Uterus (tissue), 4 donors: ENCODE measurements around the gene CORT. TPM values are rescaled to one million over a fixed set of nuclear protein-coding genes. Genes with fewer than 3 reads are reported as not detected.
A peak's percentile ranks its signal among the peaks of the same experiment; 100 is the strongest.

Source experiments
- DNase-seq, 2 donors: peaks; one replicate each; pipeline ENCODE4 v3.0.0-alpha.2; 2019 to 2020
- H3K27ac ChIP-seq, 2 donors: fragments of 200-600 bp; sonication (generic); 1 replicate in 1 of 2; 2 replicates in 1 of 2; pipeline ENCODE4 v1.5.1; 2016 to 2018
- H3K27me3 ChIP-seq, 2 donors: fragments of 200-600 bp; sonication (generic); one replicate each; pipeline ENCODE4 v1.5.1; 2018 to 2019; ENCODE audit warnings: control low read depth in 1 of 2
- H3K36me3 ChIP-seq, 2 donors: fragments of 200-600 bp; sonication (generic); one replicate each; pipeline ENCODE4 v1.5.1; 2019; ENCODE audit warnings: control low read depth in 1 of 2
- H3K4me1 ChIP-seq, 2 donors: fragments of 200-600 bp; sonication (generic); one replicate each; pipeline ENCODE4 v1.5.1; 2018 to 2019; ENCODE audit warnings: control low read depth in 1 of 2
- H3K4me3 ChIP-seq, 2 donors: fragments of 200-600 bp; sonication (generic); 1 replicate in 1 of 2; 2 replicates in 1 of 2; pipeline ENCODE4 v1.5.1; 2018 to 2019; ENCODE audit warnings: mild to moderate bottlenecking in 1 of 2
- H3K9me3 ChIP-seq, 2 donors: fragments of 200-600 bp; sonication (generic); one replicate each; pipeline ENCODE4 v1.5.1; 2019; ENCODE audit warnings: control low read depth in 1 of 2
- CTCF ChIP-seq, 4 experiments: fragments of 200-600 bp in 2 of 4; fragments of 450-650 bp in 2 of 4; sonication (generic) in 2 of 4; IDR thresholded peaks; one replicate each; pipeline ENCODE4 v1.5.1; 2016 to 2019; ENCODE audit warnings: antibody characterized with exemption in 4 of 4, mild to moderate bottlenecking in 2 of 4, moderate library complexity in 1 of 4
- POLR2A ChIP-seq, 2 donors: fragments of 450-650 bp; IDR thresholded peaks; one replicate each; pipeline ENCODE4 v1.6.1; 2016; ENCODE audit warnings: antibody characterized with exemption in 2 of 2, mild to moderate bottlenecking in 1 of 2, moderate library complexity in 1 of 2
- intact Hi-C: fragments of 100-400 bp; cut with DNase I; formaldehyde crosslinking; loops from one replicate; pipeline ENCODE4 v1.15.1; 2023; ENCODE audit warnings: low total_unique reads
- total RNA-seq, 4 donors: library from RNA; depleted of rRNA in 3 of 4; stranded (reverse); fragments of >200 nt in 3 of 4; gene quantifications; one replicate each; pipeline versions ENCODE4 v1.1.0 to v1.2.4, GENCODE V29; 2014 to 2023
- donor health status: DM: yes; HTN: yes; CAD: no.

The CORT gene
- total RNA-seq, 4 donors from 2014 or later = 0.79 TPM; not detected in 3

- no peak for TF ChIP-seq POLR2A (IDR thresholded peaks at IDR 0.05)
- Histone ChIP-seq H3K36me3 (no peaks in the 10 kb centered on the region), H3K27ac (no peak overlapping the region), H3K9me3 (no peaks in the 10 kb centered on the region), H3K4me1 (no peaks in the 10 kb centered on the region), H3K27me3 (no peaks in the 10 kb centered on the region), H3K4me3 (no peak overlapping the region)
- intact Hi-C loops = loop anchor here (5.0 kb wide), 1 partner anchor 52 kb away; no protein-coding TSS in a partner anchor
- no peak for DNase-seq
These were observed 20.8 kb upstream of the CORT start for GRCh38 chr1:10428984-10429383.

- no peaks in the 10 kb centered on the region for H3K27me3 ChIP-seq
- H3K27ac ChIP-seq = peak overlapping the region; percentile 5 to 78
- TF ChIP-seq POLR2A (IDR thresholded peaks at IDR 0.05) (no peak), CTCF (IDR thresholded peaks at IDR 0.05) (no peak)
- intact Hi-C loops = loop anchor here (5.0 to 10.0 kb wide), 2 partner anchors 53 to 65 kb away; no protein-coding TSS in a partner anchor
- no peaks in the 10 kb centered on the region for H3K36me3 ChIP-seq
- H3K4me3 ChIP-seq = peak overlapping the region in 1 of 2 donors; percentile 65
- no peaks in the 10 kb centered on the region for H3K9me3 ChIP-seq
- no peak for DNase-seq
- H3K4me1 ChIP-seq = no peaks in the 10 kb centered on the region
These were observed 20.0 kb upstream of the CORT start for GRCh38 chr1:10429868-10430215.

- H3K27ac ChIP-seq = peak within 1 kb of the TSS; percentile 61 to 78
- intact Hi-C loops = loop anchor here (10.0 kb wide), 1 partner anchor 64 kb away; no protein-coding TSS in a partner anchor
- no peaks in the 10 kb centered on the region for H3K27me3 ChIP-seq
- DNase-seq = peak; percentile 91 to 94
- no peaks in the 10 kb centered on the region for H3K4me1 ChIP-seq
- no peaks in the 10 kb centered on the region for H3K36me3 ChIP-seq
- no peaks in the 10 kb centered on the region for H3K9me3 ChIP-seq
- peak within 1 kb of the TSS; percentile 51 to 65 for H3K4me3 ChIP-seq
- TF ChIP-seq CTCF (IDR thresholded peaks at IDR 0.05) = peak; percentile 85 to 99 (median 98)
- TF ChIP-seq POLR2A (IDR thresholded peaks at IDR 0.05) = peak in 1 of 2 donors; percentile 55
These were observed 19.4 kb upstream of the CORT start, which contains the start of gene CENPS for GRCh38 chr1:10430216-10431069. TSS of gene CENPS (plus strand) at chr1:10430433. CDS start at chr1:10430518, 85 bp downstream.

GRCh38 chr1:10431070-10431730 lies 18.6 kb upstream of the CORT start:
- Histone ChIP-seq H3K4me3 (peak overlapping the region; percentile 51 to 65), H3K36me3 (no peaks in the 10 kb centered on the region), H3K4me1 (no peaks in the 10 kb centered on the region), H3K27ac (peak overlapping the region; percentile 61 to 78), H3K27me3 (no peaks in the 10 kb centered on the region), H3K9me3 (no peaks in the 10 kb centered on the region)
- TF ChIP-seq CTCF (IDR thresholded peaks at IDR 0.05) (no peak), POLR2A (IDR thresholded peaks at IDR 0.05) (no peak)
- intact Hi-C loops = loop anchor here (10.0 kb wide), 1 partner anchor 64 kb away; no protein-coding TSS in a partner anchor
- no peak for DNase-seq

GRCh38 chr1:10432910-10433700 lies 16.7 kb upstream of the CORT start:
- no peak overlapping the region for H3K27ac ChIP-seq

More at GRCh38 chr1:10432910-10433700, 16.7 kb upstream of the CORT start:
- DNase-seq = no peak
- Histone ChIP-seq H3K4me3 (no peak overlapping the region), H3K4me1 (no peaks in the 10 kb centered on the region), H3K27me3 (no peaks in the 10 kb centered on the region), H3K9me3 (no peaks in the 10 kb centered on the region), H3K36me3 (no peaks in the 10 kb centered on the region)
- TF ChIP-seq POLR2A (IDR thresholded peaks at IDR 0.05) = no peak
- no peak for TF ChIP-seq CTCF (IDR thresholded peaks at IDR 0.05)
- intact Hi-C loops = loop anchor here (10.0 kb wide), 1 partner anchor 62 kb away; no protein-coding TSS in a partner anchor
